NCI-H1417 (cell line): ENCODE results near the gene GAST.
A peak's percentile ranks its signal among the peaks of the same experiment; 100 is the strongest.

Experiments
- DNase-seq, 3 experiments: peaks; one replicate each; lab custom pipeline; 2025; lab: John Stamatoyannopoulos, UW

Gene GAST

GRCh38 chr17:41707803-41708669 is 4.1 kb upstream of the GAST start:
- no peak for DNase-seq

GRCh38 chr17:41710472-41711090 is 1.6 kb upstream of the GAST start:
- DNase-seq, result peak; percentile 37 to 94 (median 76)

GRCh38 chr17:41717408-41718286 is 5.5 kb downstream of the GAST start:
- peak in 2 of 3 experiments; percentile 33 to 63 for DNase-seq

- no peak for DNase-seq
Observed at GRCh38 chr17:41718287-41718645, 6.1 kb downstream of the GAST start.

- DNase-seq, result no peak
Observed at GRCh38 chr17:41722231-41722630, 10.1 kb downstream of the GAST start.

DNA sequence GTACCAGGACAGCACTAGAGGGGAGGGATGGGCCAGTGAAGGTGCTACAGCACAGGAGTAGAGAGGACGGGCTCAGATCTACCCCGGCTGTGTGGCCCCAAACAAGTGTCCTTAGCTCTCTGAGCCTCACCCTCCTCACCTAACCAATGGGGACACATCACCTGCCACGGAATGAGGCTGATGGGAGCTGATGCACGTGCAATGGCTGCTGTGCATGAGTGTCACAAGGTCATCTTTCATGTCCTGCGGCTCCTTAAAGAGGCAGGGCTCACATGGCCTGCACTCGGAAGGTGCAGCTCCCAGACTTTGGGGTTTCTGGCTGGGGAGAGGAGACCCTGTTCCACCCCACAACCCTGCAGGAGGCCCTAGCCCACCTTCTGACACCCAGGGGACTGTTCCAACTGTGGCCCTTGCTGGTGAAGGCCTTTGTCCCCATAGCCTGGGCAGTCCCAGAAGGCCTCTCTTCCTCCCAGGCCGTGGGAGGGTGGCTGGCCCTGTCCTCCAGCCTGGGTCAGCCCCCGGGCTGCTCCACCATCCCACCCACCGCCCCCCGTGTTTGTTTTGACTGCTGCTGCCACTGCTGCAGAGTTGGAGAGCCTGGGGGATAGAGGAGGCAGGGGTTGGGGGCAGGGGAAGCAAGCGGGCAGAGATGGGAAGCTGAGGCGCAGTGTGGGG is 11.8 kb downstream of the GAST start:
- DNase-seq, result no peak

GRCh38 chr17:41724476-41725050 is 12.4 kb downstream of the GAST start:
- peak in 2 of 3 experiments; percentile 66 to 87 for DNase-seq

GRCh38 chr17:41725134-41725533 is 13.0 kb downstream of the GAST start:
- no peak for DNase-seq

- DNase-seq, result no peak
Observed at GRCh38 chr17:41728056-41728455, 15.9 kb downstream of the GAST start.

GRCh38 chr17:41730479-41730878 is 18.3 kb downstream of the GAST start:
- DNase-seq, result no peak

DNA sequence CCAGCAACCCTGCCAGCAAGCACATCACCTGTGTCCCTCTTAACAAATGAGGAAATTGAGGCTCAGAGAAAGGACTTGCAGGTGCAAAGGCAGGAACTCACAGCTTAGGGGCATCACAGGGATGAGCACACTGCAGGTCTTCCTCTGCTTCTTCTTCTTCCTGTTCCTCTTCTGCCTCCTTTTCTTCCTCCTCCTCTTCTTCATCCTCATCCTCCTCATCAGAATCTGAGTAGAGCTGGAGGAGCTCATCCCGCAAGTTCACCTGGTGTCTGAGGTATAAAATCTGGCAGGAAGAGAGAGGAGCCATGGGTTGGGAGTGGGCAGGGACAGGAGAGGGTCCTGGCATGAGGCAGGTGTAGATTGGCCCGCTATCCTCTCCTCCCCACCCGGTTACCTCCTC is 19.7 kb downstream of the GAST start:
- DNase-seq, result no peak

GRCh38 chr17:41733348-41734138 is 21.4 kb downstream of the GAST start:
- peak in 2 of 3 experiments; percentile 34 to 44 for DNase-seq

- DNase-seq, result peak in 2 of 3 experiments; percentile 64 to 70
Observed at GRCh38 chr17:41734139-41734948, 22.2 kb downstream of the GAST start, which contains the start of gene HAP1. TSS of gene HAP1 (minus strand) at chr17:41734643. CDS start at chr17:41734634, 9 bp downstream.

DNA sequence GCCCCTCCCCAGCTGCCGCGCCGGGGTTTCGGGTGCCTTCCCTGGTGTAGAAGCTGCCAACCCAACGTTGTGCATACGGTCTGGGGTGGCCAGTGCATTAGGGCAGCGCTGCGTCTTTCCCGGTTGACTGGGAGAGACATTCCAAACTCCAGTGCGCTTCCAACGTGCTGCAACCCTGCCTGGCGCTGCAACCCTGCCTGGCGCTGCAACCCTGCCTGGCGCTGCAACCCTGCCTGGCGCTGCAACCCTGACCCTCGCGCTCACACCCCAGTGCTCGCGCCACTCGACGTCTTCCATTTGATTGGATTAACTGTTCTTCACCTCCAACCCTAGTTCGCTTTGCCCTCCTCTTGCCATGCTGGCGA is 22.8 kb downstream of the GAST start:
- no peak for DNase-seq

DNA sequence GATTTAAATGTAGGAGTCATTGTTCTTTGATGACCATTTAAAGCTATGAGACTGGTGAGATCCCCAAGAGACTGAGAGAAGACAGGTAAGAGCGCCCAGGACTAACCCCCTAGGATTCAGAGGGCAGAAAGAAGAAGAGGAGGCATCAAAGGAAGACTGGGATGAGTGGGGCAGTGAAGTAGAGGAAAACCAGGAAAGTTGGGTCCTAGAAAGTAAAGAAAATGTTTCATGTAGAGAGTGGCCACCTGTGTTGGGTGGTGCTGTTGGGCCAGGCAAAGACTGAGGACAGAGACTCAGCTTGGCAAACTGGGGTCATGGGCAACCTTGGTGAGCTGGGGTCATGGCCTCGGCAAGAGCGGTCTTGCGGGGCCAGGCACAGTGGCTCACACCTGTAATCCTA is 23.6 kb downstream of the GAST start:
- DNase-seq, result no peak

DNA sequence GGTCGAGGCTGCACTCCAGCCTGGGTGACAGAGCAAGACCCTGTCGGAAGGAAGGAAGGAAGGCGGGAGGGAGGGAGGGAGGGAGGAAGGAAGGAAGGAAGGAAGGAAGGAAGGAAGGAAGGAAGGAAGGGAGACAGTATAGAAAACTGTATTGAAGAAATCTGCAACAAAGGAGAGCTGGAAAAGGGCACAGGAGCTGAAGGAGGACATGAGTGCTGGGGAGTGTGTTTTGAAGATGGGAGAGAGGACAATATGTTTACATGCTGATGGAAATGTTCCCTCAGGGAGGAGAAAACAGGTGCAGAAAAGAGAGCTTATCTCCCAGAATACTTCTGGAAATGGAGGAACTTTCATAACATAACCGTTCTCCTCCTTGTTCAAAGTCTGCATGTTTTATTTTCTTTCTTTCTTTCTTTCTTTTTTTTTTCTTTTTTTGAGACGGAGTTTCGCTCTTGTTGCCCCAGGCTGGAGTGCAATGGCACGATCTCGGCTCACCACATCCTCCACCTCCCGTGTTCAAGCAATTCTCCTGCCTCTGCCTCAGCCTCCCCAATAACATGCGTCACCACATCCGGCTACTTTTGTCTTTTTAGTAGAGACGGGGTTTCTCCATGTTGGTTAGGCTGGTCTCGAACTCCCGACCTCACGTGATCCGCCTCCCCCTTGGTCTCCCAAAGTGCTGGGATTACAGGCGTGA is 25.0 kb downstream of the GAST start:
- no peak for DNase-seq

DNA sequence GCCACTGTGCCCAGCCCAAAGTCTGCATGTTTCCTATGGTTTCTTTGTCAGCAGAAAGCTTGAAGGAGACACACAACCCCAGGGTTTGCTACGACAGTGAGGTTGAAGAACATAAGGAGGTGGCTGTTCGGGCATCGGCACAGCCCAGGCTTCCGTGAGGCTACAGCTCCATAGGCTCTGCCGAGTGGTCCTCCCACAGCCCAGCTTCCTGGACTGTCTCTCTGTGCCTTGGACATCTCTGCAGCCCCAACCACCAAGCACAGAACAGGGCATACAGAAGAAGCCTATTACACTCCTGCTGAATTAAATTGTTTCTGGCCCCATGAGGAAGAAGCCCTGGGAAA is 25.5 kb downstream of the GAST start:
- no peak for DNase-seq

DNA sequence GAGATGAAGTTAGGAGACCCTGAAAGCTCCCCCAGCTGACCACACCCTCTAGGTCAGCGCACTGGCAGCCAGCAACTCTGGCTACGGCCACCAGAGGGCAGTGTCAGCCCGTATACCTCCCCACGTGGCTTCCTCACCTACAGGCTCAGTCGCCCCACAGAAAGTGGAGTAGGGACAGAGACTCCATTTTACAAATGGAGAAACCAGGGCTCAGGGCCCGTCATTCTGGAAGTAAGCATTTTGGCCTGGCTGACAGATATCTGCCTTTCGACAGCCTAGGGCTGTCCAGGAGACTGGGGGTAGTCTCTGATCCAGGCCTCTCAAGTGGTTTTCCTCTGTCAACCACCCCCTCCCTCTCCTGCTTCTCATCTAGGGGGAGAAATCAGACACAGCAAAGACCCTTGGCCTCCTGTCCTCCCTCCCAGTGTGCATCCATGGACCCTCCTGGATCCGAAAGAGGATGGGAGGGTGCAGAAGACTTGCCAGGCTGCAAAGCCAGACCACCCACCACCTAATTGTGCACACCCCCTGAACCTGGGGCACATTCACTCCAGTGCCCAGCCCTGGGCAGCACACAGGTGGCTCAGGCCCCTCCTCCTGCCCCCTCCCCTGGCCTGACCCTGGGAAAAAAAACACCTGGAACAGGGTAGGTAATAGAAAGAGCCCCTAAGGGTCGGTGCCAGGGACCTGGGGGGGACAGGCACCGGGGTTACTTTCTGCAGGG is 26.1 kb downstream of the GAST start:
- peak; percentile 67 to 88 (median 76) for DNase-seq

DNA sequence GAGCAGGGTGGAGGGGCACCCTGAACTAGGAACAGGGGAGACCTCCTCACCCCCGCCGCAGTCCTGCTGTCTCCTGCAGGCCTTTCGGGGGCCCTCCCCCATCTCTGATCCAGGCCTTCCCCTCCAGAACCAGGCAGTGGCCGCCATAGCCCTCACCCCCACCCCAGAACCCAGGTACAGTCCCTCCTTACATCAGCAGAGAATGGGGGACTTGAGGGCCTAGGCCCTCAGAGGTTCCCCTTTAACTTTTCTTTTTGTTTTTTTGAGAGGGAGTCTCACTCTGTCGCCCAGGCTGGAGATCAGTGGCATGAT is 26.6 kb downstream of the GAST start:
- no peak for DNase-seq
